ENCODE results near the gene CYP46A1. TPM values are rescaled to one million over a fixed set of nuclear protein-coding genes. Genes with fewer than 3 reads are reported as not detected.
"Not testable (repeated sequence)": the region's sequence is repeated elsewhere in the genome, so short reads cannot be mapped to it uniquely, and the experiment has no call there.

CYP46A1 gene
- total RNA-seq, 1 experiment from 2014 or later = 0.36 TPM

GRCh38 chr14:99660794-99661193 lies 23.3 kb upstream of the CYP46A1 start:
- Histone ChIP-seq H3K36me3 (ENCODE audit: control insufficient read depth, insufficient read depth, low read length) (no peaks in the 10 kb centered on the region), H3K9me3 (ENCODE audit: control insufficient read depth, insufficient read depth, low read depth, low read length) (no peaks in the 10 kb centered on the region), H3K4me1 (ENCODE audit: control insufficient read depth, insufficient read depth, low read length) (no peaks in the 10 kb centered on the region; the same call in 1 of the 2 replicates), H3K4me3 (ENCODE audit: low read depth in 2 of 2, low read length in 2 of 2) (no peak overlapping the region), H3K27ac (ENCODE audit: low read length) (no peak overlapping the region), H3K27me3 (ENCODE audit: control insufficient read depth, insufficient read depth, low read length) (no peaks in the 10 kb centered on the region)
- ChIA-PET CTCF (no interaction called here), POLR2A (interaction anchor here (0.7 kb wide), 1 partner anchor 297 kb away, joined by 4 read pairs; no protein-coding TSS in a partner anchor)
- no peak for TF ChIP-seq POLR2AphosphoS5 (IDR thresholded peaks at IDR 0.05; ENCODE audit: low read depth, low read length)
- TF ChIP-seq SIN3A (IDR thresholded peaks at IDR 0.05; ENCODE audit: borderline replicate concordance, insufficient read depth, low read depth, low read length) = no peak
- intact Hi-C loops (cut with micrococcal nuclease; ENCODE audit: unreplicated experiment) (no loop called here), in situ Hi-C loops (cut with HindIII; ENCODE audit: low pct_unique_long_range_greater_than_20kb, low sequenced_read_pairs) (no loop called here)
- BruUV-seq (replicated peaks) = no TSS peak
- no peak for ATAC-seq
- DNase-seq (ENCODE audit: low read depth, low spot score) = no peak

GRCh38 chr14:99661206-99661605 lies 22.9 kb upstream of the CYP46A1 start:
- DNase-seq (ENCODE audit: low read depth, low spot score); H3K27ac ChIP-seq (ENCODE audit: low read length); H3K4me1 ChIP-seq (ENCODE audit: control insufficient read depth, insufficient read depth, low read length); intact Hi-C loops (cut with micrococcal nuclease; ENCODE audit: unreplicated experiment); H3K27me3 ChIP-seq (ENCODE audit: control insufficient read depth, insufficient read depth, low read length); in situ Hi-C loops (cut with HindIII; ENCODE audit: low pct_unique_long_range_greater_than_20kb, low sequenced_read_pairs); ATAC-seq; H3K9me3 ChIP-seq (ENCODE audit: control insufficient read depth, insufficient read depth, low read depth, low read length); BruUV-seq (replicated peaks); H3K36me3 ChIP-seq (ENCODE audit: control insufficient read depth, insufficient read depth, low read length); CTCF ChIA-PET; H3K4me3 ChIP-seq (ENCODE audit: low read depth in 2 of 2, low read length in 2 of 2): not testable (repeated sequence)
- POLR2A ChIA-PET = interaction anchor here (0.7 kb wide), 1 partner anchor 297 kb away, joined by 4 read pairs; no protein-coding TSS in a partner anchor

GRCh38 chr14:99662846-99663245 lies 21.3 kb upstream of the CYP46A1 start:
- CTCF ChIA-PET = no interaction called here

DNA sequence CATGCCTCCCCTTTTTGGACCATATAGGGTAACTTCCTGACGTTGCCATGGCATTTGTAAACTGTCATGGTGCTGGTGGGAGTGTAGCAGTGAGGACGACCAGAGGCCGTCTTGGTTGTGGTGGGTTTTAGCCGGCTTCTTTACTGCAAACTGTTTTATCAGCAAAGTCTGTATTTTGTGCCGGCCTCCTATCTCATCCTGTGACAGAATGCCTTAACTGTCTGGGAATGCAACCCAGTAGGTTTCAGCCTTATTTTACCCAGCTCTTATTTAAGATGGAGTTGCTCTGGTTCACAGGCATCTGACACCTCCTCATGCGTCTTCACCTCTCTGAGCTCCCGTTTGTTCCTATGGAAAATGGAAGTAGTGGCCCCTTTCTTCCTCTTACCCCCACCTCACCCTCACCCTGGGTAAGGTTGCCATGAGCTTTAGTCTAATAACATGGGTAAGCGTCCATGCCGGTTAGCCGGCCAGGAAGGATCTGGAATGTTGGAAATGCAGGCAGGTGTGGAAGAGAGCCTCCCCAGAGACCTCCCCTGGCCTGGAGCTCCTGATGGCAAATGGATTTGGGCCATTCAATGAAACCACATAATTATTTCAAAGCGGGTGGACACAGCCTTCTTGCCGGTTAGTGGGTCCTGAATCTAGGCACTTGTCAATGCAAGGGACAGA lies 20.6 kb upstream of the CYP46A1 start:
- CTCF ChIA-PET = no interaction called here
- Histone ChIP-seq H3K4me1 (ENCODE audit: control insufficient read depth, insufficient read depth, low read length) (no peaks in the 10 kb centered on the region; the same call in 1 of the 2 replicates), H3K27me3 (ENCODE audit: control insufficient read depth, insufficient read depth, low read length) (no peaks in the 10 kb centered on the region), H3K36me3 (ENCODE audit: control insufficient read depth, insufficient read depth, low read length) (no peaks in the 10 kb centered on the region), H3K4me3 (ENCODE audit: low read depth in 2 of 2, low read length in 2 of 2) (no peak overlapping the region), H3K9me3 (ENCODE audit: control insufficient read depth, insufficient read depth, low read depth, low read length) (no peaks in the 10 kb centered on the region), H3K27ac (ENCODE audit: low read length) (no peak overlapping the region)
- ATAC-seq (no peak), DNase-seq (ENCODE audit: low read depth, low spot score) (no peak)
- in situ Hi-C loops (cut with HindIII; ENCODE audit: low pct_unique_long_range_greater_than_20kb, low sequenced_read_pairs) (no loop called here), intact Hi-C loops (cut with micrococcal nuclease; ENCODE audit: unreplicated experiment) (no loop called here)
- no TSS peak for BruUV-seq (replicated peaks)
- TF ChIP-seq, protein P1, sequence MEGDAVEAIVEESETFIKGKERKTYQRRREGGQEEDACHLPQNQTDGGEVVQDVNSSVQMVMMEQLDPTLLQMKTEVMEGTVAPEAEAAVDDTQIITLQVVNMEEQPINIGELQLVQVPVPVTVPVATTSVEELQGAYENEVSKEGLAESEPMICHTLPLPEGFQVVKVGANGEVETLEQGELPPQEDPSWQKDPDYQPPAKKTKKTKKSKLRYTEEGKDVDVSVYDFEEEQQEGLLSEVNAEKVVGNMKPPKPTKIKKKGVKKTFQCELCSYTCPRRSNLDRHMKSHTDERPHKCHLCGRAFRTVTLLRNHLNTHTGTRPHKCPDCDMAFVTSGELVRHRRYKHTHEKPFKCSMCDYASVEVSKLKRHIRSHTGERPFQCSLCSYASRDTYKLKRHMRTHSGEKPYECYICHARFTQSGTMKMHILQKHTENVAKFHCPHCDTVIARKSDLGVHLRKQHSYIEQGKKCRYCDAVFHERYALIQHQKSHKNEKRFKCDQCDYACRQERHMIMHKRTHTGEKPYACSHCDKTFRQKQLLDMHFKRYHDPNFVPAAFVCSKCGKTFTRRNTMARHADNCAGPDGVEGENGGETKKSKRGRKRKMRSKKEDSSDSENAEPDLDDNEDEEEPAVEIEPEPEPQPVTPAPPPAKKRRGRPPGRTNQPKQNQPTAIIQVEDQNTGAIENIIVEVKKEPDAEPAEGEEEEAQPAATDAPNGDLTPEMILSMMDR (IDR thresholded peaks at IDR 0.05) = no peak
- no peak for TF ChIP-seq POLR2AphosphoS5 (IDR thresholded peaks at IDR 0.05; ENCODE audit: low read depth, low read length)
- POLR2A ChIA-PET = no interaction called here

More at GRCh38 chr14:99662846-99663245, 21.3 kb upstream of the CYP46A1 start:
- POLR2A ChIA-PET = no interaction called here
- intact Hi-C loops (cut with micrococcal nuclease; ENCODE audit: unreplicated experiment) = no loop called here
- Histone ChIP-seq H3K27ac (ENCODE audit: low read length) (no peak overlapping the region), H3K36me3 (ENCODE audit: control insufficient read depth, insufficient read depth, low read length) (no peaks in the 10 kb centered on the region), H3K4me3 (ENCODE audit: low read depth in 2 of 2, low read length in 2 of 2) (no peak overlapping the region), H3K9me3 (ENCODE audit: control insufficient read depth, insufficient read depth, low read depth, low read length) (no peaks in the 10 kb centered on the region), H3K27me3 (ENCODE audit: control insufficient read depth, insufficient read depth, low read length) (no peaks in the 10 kb centered on the region), H3K4me1 (ENCODE audit: control insufficient read depth, insufficient read depth, low read length) (no peaks in the 10 kb centered on the region; the same call in 1 of the 2 replicates)
- no TSS peak for BruUV-seq (replicated peaks)
- DNase-seq (ENCODE audit: low read depth, low spot score) (no peak), ATAC-seq (no peak)
- in situ Hi-C loops (cut with HindIII; ENCODE audit: low pct_unique_long_range_greater_than_20kb, low sequenced_read_pairs) = no loop called here
- TF ChIP-seq SIN3A (IDR thresholded peaks at IDR 0.05; ENCODE audit: borderline replicate concordance, insufficient read depth, low read depth, low read length) = no peak
- no peak for TF ChIP-seq POLR2AphosphoS5 (IDR thresholded peaks at IDR 0.05; ENCODE audit: low read depth, low read length)
- no peak for TF ChIP-seq TCF7L2 (IDR thresholded peaks at IDR 0.05; ENCODE audit: low read depth, low read length)
- TF ChIP-seq, protein P1 (IDR thresholded peaks at IDR 0.05) = no peak

Data from Panc1 (cell line).